ENCODE results near the gene THBS4.

GRCh38 chr5:80067531-80068245, 32.5 kb downstream of the THBS4 start:
- TF ChIP-seq ZNF281 (CRISPR knock-in tag; IDR thresholded peaks at IDR 0.05) (no peak), TCF7 (CRISPR knock-in tag; IDR thresholded peaks at IDR 0.05; ENCODE audit: low read depth) (no peak), CTCF (IDR thresholded peaks at IDR 0.05) (no peak)
